SK-N-SH treated with all-trans-retinoic acid at 6 μM for 48 hours (cell line): ENCODE results near the gene DPP6.

Experiments
- CREB5 ChIP-seq: fragments of 250-450 bp; sonication (Bioruptor Pico); IDR thresholded peaks from 2 replicates; pipeline ENCODE4 v1.5.1; 2020; ENCODE audit warnings: low read depth, mild to moderate bottlenecking, moderate library complexity
- ISL1 ChIP-seq: fragments of 250-450 bp; sonication (Bioruptor Pico); IDR thresholded peaks from 2 replicates; pipeline ENCODE4 v2.1.2; 2022; ENCODE audit warnings: mild to moderate bottlenecking, moderate library complexity
- RARB ChIP-seq: fragments of 250-450 bp; sonication (Bioruptor Pico); IDR thresholded peaks from 2 replicates; pipeline ENCODE4 v1.8.0; 2021; ENCODE audit warnings: mild to moderate bottlenecking, moderate library complexity
- ZFP3 ChIP-seq: fragments of 250-450 bp; sonication (Bioruptor Pico); IDR thresholded peaks from 2 replicates; pipeline ENCODE4 v1.5.0; 2020; ENCODE audit warnings: mild to moderate bottlenecking, moderate library complexity
- TF ChIP-seq, protein P1 (sequence below): fragments of 250-450 bp; sonication (Bioruptor Pico); IDR thresholded peaks from 2 replicates; pipeline ENCODE4 v1.8.0; 2021; ENCODE audit warnings: low read depth, mild to moderate bottlenecking, moderate library complexity, borderline replicate concordance

- TF ChIP-seq RARB (CRISPR knock-in tag) = no peak
- no peak for TF ChIP-seq CREB5 (CRISPR knock-in tag)
- TF ChIP-seq ZFP3 (CRISPR knock-in tag) = no peak
- TF ChIP-seq, protein P1, sequence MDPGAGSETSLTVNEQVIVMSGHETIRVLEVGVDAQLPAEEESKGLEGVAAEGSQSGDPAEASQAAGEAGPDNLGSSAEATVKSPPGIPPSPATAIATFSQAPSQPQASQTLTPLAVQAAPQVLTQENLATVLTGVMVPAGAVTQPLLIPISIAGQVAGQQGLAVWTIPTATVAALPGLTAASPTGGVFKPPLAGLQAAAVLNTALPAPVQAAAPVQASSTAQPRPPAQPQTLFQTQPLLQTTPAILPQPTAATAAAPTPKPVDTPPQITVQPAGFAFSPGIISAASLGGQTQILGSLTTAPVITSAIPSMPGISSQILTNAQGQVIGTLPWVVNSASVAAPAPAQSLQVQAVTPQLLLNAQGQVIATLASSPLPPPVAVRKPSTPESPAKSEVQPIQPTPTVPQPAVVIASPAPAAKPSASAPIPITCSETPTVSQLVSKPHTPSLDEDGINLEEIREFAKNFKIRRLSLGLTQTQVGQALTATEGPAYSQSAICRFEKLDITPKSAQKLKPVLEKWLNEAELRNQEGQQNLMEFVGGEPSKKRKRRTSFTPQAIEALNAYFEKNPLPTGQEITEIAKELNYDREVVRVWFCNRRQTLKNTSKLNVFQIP = no peak
- no peak for TF ChIP-seq ISL1 (CRISPR knock-in tag)
Measured at GRCh38 chr7:154304740-154305700, 252.8 kb downstream of the DPP6 start.
